ENCODE results near the gene STRIP2.
"Not testable (repeated sequence)": the region's sequence is repeated elsewhere in the genome, so short reads cannot be mapped to it uniquely, and the experiment has no call there.

The STRIP2 gene

DNA sequence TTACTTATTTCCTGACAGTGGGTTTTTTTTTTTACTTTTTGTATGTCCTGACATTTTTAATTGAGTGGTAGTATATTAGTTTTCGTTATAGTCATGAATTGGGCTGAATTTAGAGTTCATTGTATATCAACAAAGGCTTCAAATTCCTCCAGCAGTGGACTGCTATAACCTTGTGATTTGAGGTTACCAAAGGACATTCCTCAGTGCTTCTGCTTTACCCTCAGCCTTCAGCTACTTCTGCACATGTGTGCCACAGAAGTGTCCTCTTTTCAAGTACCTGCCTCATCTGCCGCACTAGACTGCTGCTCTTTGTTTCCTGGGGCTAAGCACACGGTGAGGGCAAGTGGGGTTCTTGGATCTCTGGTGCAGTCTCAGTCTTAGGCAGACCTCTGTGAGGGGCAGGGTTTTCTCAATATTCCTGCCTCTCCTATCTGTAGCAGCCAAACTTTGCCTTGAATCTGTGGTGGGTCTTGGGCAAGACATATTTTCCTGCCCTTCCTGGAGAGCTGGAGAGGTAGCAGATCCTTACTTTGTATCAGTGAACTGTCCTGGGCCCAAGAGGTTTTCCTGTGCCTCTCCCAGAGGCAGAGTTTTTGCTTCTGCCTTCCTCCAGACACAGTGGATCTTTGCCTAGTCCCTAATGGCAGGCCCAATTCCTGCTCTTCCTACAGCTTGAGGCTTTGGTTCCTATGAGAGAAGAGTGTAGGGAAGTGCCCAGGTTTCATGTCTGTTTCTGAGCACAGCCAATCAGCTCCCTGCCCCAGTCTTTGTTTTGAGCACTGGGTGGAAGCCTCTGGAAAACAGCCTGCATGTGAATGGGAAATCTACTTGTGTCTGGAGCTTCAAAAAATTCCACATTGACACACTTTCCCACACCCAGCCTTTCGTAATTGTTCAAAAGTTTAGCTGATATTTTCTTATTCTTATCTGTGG is 39.0 kb upstream of the STRIP2 start:
- TF ChIP-seq LEF1 (IDR thresholded peaks at IDR 0.05; ENCODE audit: borderline replicate concordance) = no peak
- no peak for TF ChIP-seq ARNT (IDR thresholded peaks at IDR 0.05)
- TF ChIP-seq FOXM1 (IDR thresholded peaks at IDR 0.05; ENCODE audit: borderline replicate concordance) = no peak
- TF ChIP-seq TARDBP (IDR thresholded peaks at IDR 0.05) = no peak
- TF ChIP-seq FOXK2 (IDR thresholded peaks at IDR 0.05) = no peak
- TF ChIP-seq SUZ12 (IDR thresholded peaks at IDR 0.05) = no peak
- no peak for TF ChIP-seq FOXA1 (IDR thresholded peaks at IDR 0.05)
- CTCF ChIA-PET = interaction anchor here (1.4 kb wide), 1 partner anchor 27 kb away, joined by 7 read pairs; no protein-coding TSS in a partner anchor
- POLR2A ChIA-PET = no interaction called here
- no peak for DNase-seq (ENCODE audit: extremely low spot score)

DNA sequence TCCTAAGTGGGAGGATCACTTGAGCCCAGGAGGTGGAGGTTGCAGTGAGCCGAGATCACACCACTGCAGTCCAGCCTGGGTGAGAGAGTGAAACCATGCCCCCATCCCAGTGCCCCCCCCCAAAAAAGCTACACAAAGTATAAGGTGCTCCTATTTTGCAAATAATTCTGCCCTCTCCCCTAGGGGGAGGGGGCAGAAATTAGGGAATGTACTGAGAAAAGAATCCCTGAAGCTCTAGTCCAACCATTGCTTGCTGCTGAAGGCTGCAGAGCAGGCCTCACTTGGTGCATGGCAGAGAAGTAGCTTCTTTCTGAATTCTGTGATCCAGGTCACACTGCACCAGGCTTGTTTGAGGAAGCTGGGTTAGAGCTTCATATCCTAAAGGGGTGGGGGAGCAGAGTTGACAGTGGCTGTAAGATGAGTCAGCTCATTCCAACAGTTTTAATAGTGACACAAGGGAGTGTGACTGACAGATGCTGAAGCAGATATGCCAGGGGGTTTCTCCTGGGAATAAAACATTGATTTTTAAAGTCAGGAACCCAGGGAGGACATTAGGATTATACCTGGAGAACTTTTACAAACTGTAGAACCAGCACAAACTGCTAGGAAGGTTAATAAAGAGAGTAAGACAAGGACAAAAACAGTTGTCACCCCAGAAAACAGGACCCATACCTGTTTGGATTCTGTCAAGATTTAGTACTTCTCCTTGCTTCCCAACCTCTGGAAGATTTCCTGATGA is 32.8 kb upstream of the STRIP2 start:
- DNase-seq (ENCODE audit: extremely low spot score) = no peak
- CTCF ChIA-PET = interaction anchor here (1.1 to 1.7 kb wide), 2 partner anchors 12 to 72 kb away, joined by 3 to 4 read pairs; no protein-coding TSS in a partner anchor
- no peak for TF ChIP-seq SP1 (IDR thresholded peaks at IDR 0.05)
- TF ChIP-seq L3MBTL2 (conservative IDR thresholded peaks at IDR 0.05) = no peak
- TF ChIP-seq FOXM1 (IDR thresholded peaks at IDR 0.05; ENCODE audit: borderline replicate concordance) = no peak
- TF ChIP-seq ELF4 (IDR thresholded peaks at IDR 0.05) = no peak
- TF ChIP-seq FOXA1 (IDR thresholded peaks at IDR 0.05) = no peak
- no peak for TF ChIP-seq LEF1 (IDR thresholded peaks at IDR 0.05; ENCODE audit: borderline replicate concordance)
- TF ChIP-seq, protein P1, sequence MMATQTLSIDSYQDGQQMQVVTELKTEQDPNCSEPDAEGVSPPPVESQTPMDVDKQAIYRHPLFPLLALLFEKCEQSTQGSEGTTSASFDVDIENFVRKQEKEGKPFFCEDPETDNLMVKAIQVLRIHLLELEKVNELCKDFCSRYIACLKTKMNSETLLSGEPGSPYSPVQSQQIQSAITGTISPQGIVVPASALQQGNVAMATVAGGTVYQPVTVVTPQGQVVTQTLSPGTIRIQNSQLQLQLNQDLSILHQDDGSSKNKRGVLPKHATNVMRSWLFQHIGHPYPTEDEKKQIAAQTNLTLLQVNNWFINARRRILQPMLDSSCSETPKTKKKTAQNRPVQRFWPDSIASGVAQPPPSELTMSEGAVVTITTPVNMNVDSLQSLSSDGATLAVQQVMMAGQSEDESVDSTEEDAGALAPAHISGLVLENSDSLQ (IDR thresholded peaks at IDR 0.05) = no peak
- no peak for TF ChIP-seq ARNT (IDR thresholded peaks at IDR 0.05)
- no peak for TF ChIP-seq BHLHE40 (IDR thresholded peaks at IDR 0.05; ENCODE audit: borderline replicate concordance)
- no peak for TF ChIP-seq SUZ12 (IDR thresholded peaks at IDR 0.05)
- no peak for TF ChIP-seq NFRKB (IDR thresholded peaks at IDR 0.05)
- POLR2A ChIA-PET = interaction anchor here (1.4 kb wide), 1 partner anchor 33 kb away, joined by 3 read pairs; the partner anchor contains the start of gene STRIP2

DNA sequence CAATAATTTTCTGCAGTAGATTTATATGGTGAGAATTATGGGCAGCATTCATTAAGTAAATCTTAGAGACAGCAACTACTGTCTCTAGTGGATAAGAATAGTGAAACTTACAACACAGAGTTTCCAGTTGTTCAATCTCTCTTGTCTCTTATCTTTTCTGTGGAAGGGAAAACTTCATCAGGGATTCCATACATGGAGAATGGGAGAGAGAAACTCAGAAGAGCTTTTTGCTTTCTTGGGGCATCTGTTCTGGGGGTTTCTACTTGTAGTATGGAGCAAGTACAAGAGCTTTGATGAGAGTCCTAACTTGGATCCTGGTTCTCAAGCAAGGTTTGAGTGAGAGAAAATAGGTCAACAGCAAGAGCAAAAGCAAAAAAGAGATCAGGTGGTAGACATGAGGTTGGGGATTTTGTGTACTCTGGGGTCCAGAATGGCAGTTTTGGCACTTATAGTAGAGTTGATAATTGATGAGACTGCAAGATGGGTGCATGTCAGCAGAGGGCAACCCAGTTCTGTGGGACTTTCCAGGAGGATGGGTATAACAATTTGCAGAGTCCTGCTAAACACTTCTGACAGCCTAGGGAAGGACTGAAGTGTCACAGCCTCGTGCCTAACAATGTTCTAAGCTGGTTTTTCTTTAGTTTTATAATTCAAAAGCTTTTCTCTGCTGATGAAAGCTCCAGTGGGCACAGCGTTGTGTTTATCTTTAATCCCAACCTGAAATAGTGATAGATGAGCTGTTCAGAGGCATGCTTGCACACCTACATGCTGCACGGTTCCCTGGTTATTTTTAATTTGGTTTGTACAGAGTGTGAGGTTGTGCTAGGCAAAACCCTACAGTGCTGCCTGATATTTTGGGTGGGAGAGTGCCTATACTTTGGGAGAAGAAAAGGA is 32.0 kb upstream of the STRIP2 start:
- DNase-seq (ENCODE audit: extremely low spot score) = no peak
- ChIA-PET POLR2A (interaction anchor here (1.4 kb wide), 1 partner anchor 32 kb away, joined by 3 read pairs; the partner anchor contains the start of gene STRIP2), CTCF (interaction anchor here (1.1 to 1.7 kb wide), 2 partner anchors 13 to 72 kb away, joined by 3 to 4 read pairs; no protein-coding TSS in a partner anchor)
- TF ChIP-seq ELF4 (IDR thresholded peaks at IDR 0.05) (no peak), ARNT (IDR thresholded peaks at IDR 0.05) (no peak), ZNF384 (IDR thresholded peaks at IDR 0.05) (no peak), FOXA1 (IDR thresholded peaks at IDR 0.05) (no peak), SP1 (IDR thresholded peaks at IDR 0.05) (no peak), FOXM1 (IDR thresholded peaks at IDR 0.05; ENCODE audit: borderline replicate concordance) (no peak), BHLHE40 (IDR thresholded peaks at IDR 0.05; ENCODE audit: borderline replicate concordance) (no peak), CTBP1 (IDR thresholded peaks at IDR 0.05; ENCODE audit: borderline replicate concordance) (no peak), LEF1 (IDR thresholded peaks at IDR 0.05; ENCODE audit: borderline replicate concordance) (no peak), HDGF (IDR thresholded peaks at IDR 0.05; ENCODE audit: borderline replicate concordance) (no peak), L3MBTL2 (conservative IDR thresholded peaks at IDR 0.05) (no peak), SUZ12 (IDR thresholded peaks at IDR 0.05) (no peak), NFRKB (IDR thresholded peaks at IDR 0.05) (no peak), FOXK2 (IDR thresholded peaks at IDR 0.05) (no peak), TARDBP (IDR thresholded peaks at IDR 0.05) (no peak)
- TF ChIP-seq, protein P1 (IDR thresholded peaks at IDR 0.05) = no peak

DNA sequence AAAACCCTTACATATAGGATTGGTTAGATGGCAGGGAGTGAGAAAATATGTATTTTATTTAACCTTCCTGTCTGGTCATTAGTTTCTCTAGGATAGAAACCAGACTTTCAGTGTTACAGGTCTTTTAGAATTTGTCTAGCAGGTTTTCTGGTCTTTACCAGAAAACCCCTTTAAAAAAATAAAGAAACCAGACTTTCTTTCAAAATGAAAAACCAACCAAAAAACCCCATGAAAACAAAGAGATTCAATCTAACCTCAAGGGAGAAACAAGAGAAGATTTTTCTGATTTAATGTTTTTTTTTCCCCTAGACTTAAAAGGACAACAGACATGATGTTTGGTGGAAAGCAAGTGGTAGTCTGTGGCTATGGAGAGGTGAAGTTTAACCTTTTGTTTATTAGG is 28.7 kb upstream of the STRIP2 start:
- DNase-seq (ENCODE audit: extremely low spot score) = no peak
- ChIA-PET CTCF (no interaction called here), POLR2A (no interaction called here)
- TF ChIP-seq HDGF (IDR thresholded peaks at IDR 0.05; ENCODE audit: borderline replicate concordance) (no peak), FOXK2 (IDR thresholded peaks at IDR 0.05) (no peak), BHLHE40 (IDR thresholded peaks at IDR 0.05; ENCODE audit: borderline replicate concordance) (no peak)

DNA sequence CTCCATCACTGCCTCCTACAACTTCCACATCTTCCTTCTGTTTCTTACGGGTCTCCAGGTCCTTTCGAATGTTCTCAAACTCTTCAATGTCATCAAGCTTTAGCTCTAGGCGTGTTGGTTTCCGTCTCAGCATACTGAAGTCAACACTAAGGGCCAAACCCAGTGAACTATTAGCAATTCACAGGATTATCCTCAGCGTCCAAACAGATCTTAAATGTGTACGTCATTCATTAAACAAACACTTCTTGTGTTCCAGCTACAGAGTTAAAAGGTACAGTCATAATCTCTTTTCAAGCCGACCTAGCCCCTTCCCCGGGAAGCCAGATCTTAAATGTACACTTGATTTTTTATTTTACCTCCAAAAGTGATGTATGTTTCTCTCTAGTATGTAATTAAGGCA is 24.0 kb upstream of the STRIP2 start:
- CTCF ChIA-PET; DNase-seq (ENCODE audit: extremely low spot score); POLR2A ChIA-PET: not testable (repeated sequence)

DNA sequence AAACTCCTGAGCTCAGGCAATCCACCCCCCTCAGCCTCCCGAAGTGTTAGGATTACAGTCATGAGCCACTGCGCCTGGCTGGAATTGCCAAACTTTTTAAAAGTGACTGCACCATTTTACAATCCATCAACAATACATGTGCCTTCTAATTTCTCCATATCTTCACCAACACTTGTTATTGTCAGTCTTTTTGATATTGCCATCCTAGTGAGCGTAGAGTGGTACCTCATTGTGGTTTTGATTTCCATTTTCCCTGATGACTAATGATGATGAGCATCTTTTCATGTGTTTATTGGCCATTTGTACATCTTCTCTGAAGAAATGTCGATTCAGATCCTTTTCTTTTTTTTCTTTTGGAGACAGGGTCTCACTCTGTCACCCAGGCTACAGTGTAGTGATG is 21.7 kb upstream of the STRIP2 start:
- DNase-seq (ENCODE audit: extremely low spot score) = no peak
- no peak for TF ChIP-seq NFRKB (IDR thresholded peaks at IDR 0.05)
- TF ChIP-seq BHLHE40 (IDR thresholded peaks at IDR 0.05; ENCODE audit: borderline replicate concordance) = no peak
- TF ChIP-seq, protein P1 (IDR thresholded peaks at IDR 0.05) = no peak
- TF ChIP-seq FOXA1 (IDR thresholded peaks at IDR 0.05) = no peak
- no peak for TF ChIP-seq HDGF (IDR thresholded peaks at IDR 0.05; ENCODE audit: borderline replicate concordance)
- TF ChIP-seq ELF4 (IDR thresholded peaks at IDR 0.05) = no peak
- TF ChIP-seq SP1 (IDR thresholded peaks at IDR 0.05) = no peak
- no peak for TF ChIP-seq SUZ12 (IDR thresholded peaks at IDR 0.05)
- no peak for TF ChIP-seq TARDBP (IDR thresholded peaks at IDR 0.05)
- no peak for TF ChIP-seq CTBP1 (IDR thresholded peaks at IDR 0.05; ENCODE audit: borderline replicate concordance)
- TF ChIP-seq LEF1 (IDR thresholded peaks at IDR 0.05; ENCODE audit: borderline replicate concordance) = no peak
- TF ChIP-seq FOXM1 (IDR thresholded peaks at IDR 0.05; ENCODE audit: borderline replicate concordance) = no peak
- TF ChIP-seq L3MBTL2 (conservative IDR thresholded peaks at IDR 0.05) = no peak
- CTCF ChIA-PET = interaction anchor here (1.4 kb wide), 1 partner anchor 36 kb away, joined by 3 read pairs; no protein-coding TSS in a partner anchor
- POLR2A ChIA-PET = no interaction called here

All from HEK293T (cell line).